ENCODE results near the gene ASPDH.

The ASPDH gene

DNA sequence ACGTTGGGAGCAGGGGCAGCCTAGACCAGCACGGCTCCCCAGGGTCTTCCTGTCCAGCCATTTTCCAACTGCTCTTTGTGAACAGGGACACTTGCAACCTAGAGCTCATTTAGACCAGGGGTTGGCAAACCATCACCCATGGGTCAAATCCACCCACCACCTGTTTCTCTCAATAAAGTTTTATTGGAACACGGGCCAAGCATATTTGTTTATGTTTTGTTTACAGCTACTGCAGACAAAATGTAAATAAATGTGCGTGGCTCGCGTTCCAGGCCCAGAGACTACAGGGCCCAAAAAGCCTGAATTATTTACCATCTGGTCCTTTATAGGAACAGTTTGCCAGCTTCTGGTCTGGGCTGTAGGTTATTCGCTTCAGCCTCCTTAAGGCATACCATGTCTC, 50.7 kb downstream of the ASPDH start:
- TF ChIP-seq SIN3A (IDR thresholded peaks at IDR 0.05; ENCODE audit: borderline replicate concordance, insufficient read depth, low read length) (no peak), POLR2AphosphoS5 (IDR thresholded peaks at IDR 0.05; ENCODE audit: low read depth, low read length) (no peak), TAF1 (IDR thresholded peaks at IDR 0.05; ENCODE audit: borderline replicate concordance, insufficient read depth, low read length) (no peak), FOXP2 (optimal IDR thresholded peaks at IDR 0.05; ENCODE audit: borderline replicate concordance, extremely low read depth, extremely low read length, insufficient read depth) (no peak)
- TF ChIP-seq, protein P1, sequence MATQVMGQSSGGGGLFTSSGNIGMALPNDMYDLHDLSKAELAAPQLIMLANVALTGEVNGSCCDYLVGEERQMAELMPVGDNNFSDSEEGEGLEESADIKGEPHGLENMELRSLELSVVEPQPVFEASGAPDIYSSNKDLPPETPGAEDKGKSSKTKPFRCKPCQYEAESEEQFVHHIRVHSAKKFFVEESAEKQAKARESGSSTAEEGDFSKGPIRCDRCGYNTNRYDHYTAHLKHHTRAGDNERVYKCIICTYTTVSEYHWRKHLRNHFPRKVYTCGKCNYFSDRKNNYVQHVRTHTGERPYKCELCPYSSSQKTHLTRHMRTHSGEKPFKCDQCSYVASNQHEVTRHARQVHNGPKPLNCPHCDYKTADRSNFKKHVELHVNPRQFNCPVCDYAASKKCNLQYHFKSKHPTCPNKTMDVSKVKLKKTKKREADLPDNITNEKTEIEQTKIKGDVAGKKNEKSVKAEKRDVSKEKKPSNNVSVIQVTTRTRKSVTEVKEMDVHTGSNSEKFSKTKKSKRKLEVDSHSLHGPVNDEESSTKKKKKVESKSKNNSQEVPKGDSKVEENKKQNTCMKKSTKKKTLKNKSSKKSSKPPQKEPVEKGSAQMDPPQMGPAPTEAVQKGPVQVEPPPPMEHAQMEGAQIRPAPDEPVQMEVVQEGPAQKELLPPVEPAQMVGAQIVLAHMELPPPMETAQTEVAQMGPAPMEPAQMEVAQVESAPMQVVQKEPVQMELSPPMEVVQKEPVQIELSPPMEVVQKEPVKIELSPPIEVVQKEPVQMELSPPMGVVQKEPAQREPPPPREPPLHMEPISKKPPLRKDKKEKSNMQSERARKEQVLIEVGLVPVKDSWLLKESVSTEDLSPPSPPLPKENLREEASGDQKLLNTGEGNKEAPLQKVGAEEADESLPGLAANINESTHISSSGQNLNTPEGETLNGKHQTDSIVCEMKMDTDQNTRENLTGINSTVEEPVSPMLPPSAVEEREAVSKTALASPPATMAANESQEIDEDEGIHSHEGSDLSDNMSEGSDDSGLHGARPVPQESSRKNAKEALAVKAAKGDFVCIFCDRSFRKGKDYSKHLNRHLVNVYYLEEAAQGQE (IDR thresholded peaks at IDR 0.05; ENCODE audit: insufficient read depth in 1 of 2, low read depth in 2 of 2, low read length in 2 of 2), result no peak
